Adrenal gland (tissue), 5 donors: Measurements from ENCODE around the gene NAV2.
"Not testable (repeated sequence)": the region's sequence is repeated elsewhere in the genome, so short reads cannot be mapped to it uniquely, and the experiment has no call there.

Source experiments
- CTCF ChIP-seq, 6 experiments: fragments of 450-650 bp in 4 of 6; fragments of 200-600 bp in 2 of 6; sonication (generic) in 1 of 6; IDR thresholded peaks; 1 replicate in 5 of 6; 2 replicates in 1 of 6; pipeline versions ENCODE4 v1.5.1 to v1.8.0; 2016 to 2021; ENCODE audit warnings: antibody characterized with exemption in 6 of 6, mild to moderate bottlenecking in 2 of 6, moderate library complexity in 1 of 6
- POLR2A ChIP-seq, 2 donors: fragments of 450-650 bp; IDR thresholded peaks; one replicate each; pipeline ENCODE4 v1.6.1; 2017; ENCODE audit warnings: antibody characterized with exemption in 2 of 2, mild to moderate bottlenecking in 2 of 2, moderate library complexity in 1 of 2
- donor health status: DM: no; HTN: no; CAD: no.

- TF ChIP-seq POLR2A, CTCF (IDR thresholded peaks at IDR 0.05): not testable (repeated sequence)
Measured at GRCh38 chr11:20083877-20084276, 371.2 kb downstream of the NAV2 start.
